Measurements from ENCODE around the gene TMEM82. TPM values are rescaled to one million over a fixed set of nuclear protein-coding genes. Genes with fewer than 3 reads are reported as not detected.
A peak's percentile ranks its signal among the peaks of the same experiment; 100 is the strongest.

Gene TMEM82
- total RNA-seq, 1 experiment from 2014 or later: not detected

GRCh38 chr1:15764269-15764764 is 22.0 kb downstream of the TMEM82 start:
- in situ Hi-C loops (cut with HindIII; ENCODE audit: low pct_unique_long_range_greater_than_20kb, low sequenced_read_pairs): no loop called here
- DNase-seq (ENCODE audit: low read depth): peak; percentile 41

- in situ Hi-C loops (cut with HindIII; ENCODE audit: low pct_unique_long_range_greater_than_20kb, low sequenced_read_pairs): no loop called here
- no peak for DNase-seq (ENCODE audit: low read depth)
Observed at GRCh38 chr1:15764890-15765289, 22.6 kb downstream of the TMEM82 start.

GRCh38 chr1:15765495-15766194 is 23.3 kb downstream of the TMEM82 start:
- in situ Hi-C loops (cut with HindIII; ENCODE audit: low pct_unique_long_range_greater_than_20kb, low sequenced_read_pairs): no loop called here
- peak; percentile 62 for DNase-seq (ENCODE audit: low read depth)

GRCh38 chr1:15767941-15768340 is 25.6 kb downstream of the TMEM82 start:
- DNase-seq (ENCODE audit: low read depth): no peak
- in situ Hi-C loops (cut with HindIII; ENCODE audit: low pct_unique_long_range_greater_than_20kb, low sequenced_read_pairs): no loop called here

- in situ Hi-C loops (cut with HindIII; ENCODE audit: low pct_unique_long_range_greater_than_20kb, low sequenced_read_pairs): no loop called here
- no peak for DNase-seq (ENCODE audit: low read depth)
Observed at GRCh38 chr1:15768388-15768787, 26.1 kb downstream of the TMEM82 start.

GRCh38 chr1:15770313-15770962 is 28.1 kb downstream of the TMEM82 start:
- in situ Hi-C loops (cut with HindIII; ENCODE audit: low pct_unique_long_range_greater_than_20kb, low sequenced_read_pairs): no loop called here
- DNase-seq (ENCODE audit: low read depth): no peak

- in situ Hi-C loops (cut with HindIII; ENCODE audit: low pct_unique_long_range_greater_than_20kb, low sequenced_read_pairs): no loop called here
Observed at GRCh38 chr1:15771836-15772515, 29.7 kb downstream of the TMEM82 start.

GRCh38 chr1:15775706-15776105 is 33.4 kb downstream of the TMEM82 start:
- DNase-seq (ENCODE audit: low read depth): no peak
- in situ Hi-C loops (cut with HindIII; ENCODE audit: low pct_unique_long_range_greater_than_20kb, low sequenced_read_pairs): no loop called here

More at GRCh38 chr1:15771836-15772515, 29.7 kb downstream of the TMEM82 start:
- no peak for DNase-seq (ENCODE audit: low read depth)

GRCh38 chr1:15777909-15778707 is 35.8 kb downstream of the TMEM82 start:
- in situ Hi-C loops (cut with HindIII; ENCODE audit: low pct_unique_long_range_greater_than_20kb, low sequenced_read_pairs): no loop called here
- DNase-seq (ENCODE audit: low read depth): no peak

GRCh38 chr1:15785683-15786082 is 43.4 kb downstream of the TMEM82 start:
- DNase-seq (ENCODE audit: low read depth): no peak
- in situ Hi-C loops (cut with HindIII; ENCODE audit: low pct_unique_long_range_greater_than_20kb, low sequenced_read_pairs): no loop called here

GRCh38 chr1:15786581-15786980 is 44.3 kb downstream of the TMEM82 start:
- no peak for DNase-seq (ENCODE audit: low read depth)
- in situ Hi-C loops (cut with HindIII; ENCODE audit: low pct_unique_long_range_greater_than_20kb, low sequenced_read_pairs): no loop called here

- in situ Hi-C loops (cut with HindIII; ENCODE audit: low pct_unique_long_range_greater_than_20kb, low sequenced_read_pairs): no loop called here
- no peak for DNase-seq (ENCODE audit: low read depth)
Observed at GRCh38 chr1:15788624-15789301, 46.5 kb downstream of the TMEM82 start.

GRCh38 chr1:15796086-15796462 is 53.8 kb downstream of the TMEM82 start:
- in situ Hi-C loops (cut with HindIII; ENCODE audit: low pct_unique_long_range_greater_than_20kb, low sequenced_read_pairs): no loop called here
- DNase-seq (ENCODE audit: low read depth): no peak

Other genes starting within 250 kb of the TMEM82 start
- 31.0 and 36.5 TPM in 2 replicates for gene CASP9, start 218.3 kb upstream of the TMEM82 start, total RNA-seq (2014; rRNA removed; shearing (Covaris generic); ENCODE audit: low replicate concordance)
- 4.5 and 6.8 TPM in 2 replicates for gene DNAJC16, start 215.7 kb upstream of the TMEM82 start, total RNA-seq (2014; rRNA removed; shearing (Covaris generic); ENCODE audit: low replicate concordance)
- gene AGMAT, start 157.4 kb upstream of the TMEM82 start, total RNA-seq (2014; rRNA removed; shearing (Covaris generic); ENCODE audit: low replicate concordance): 0.09 and 0.10 TPM in 2 replicates
- gene DDI2, start 125.0 kb upstream of the TMEM82 start, total RNA-seq (2014; rRNA removed; shearing (Covaris generic); ENCODE audit: low replicate concordance): 0.98 and 4.3 TPM in 2 replicates
- 39.8 and 53.5 TPM in 2 replicates for gene PLEKHM2, start 58.2 kb upstream of the TMEM82 start, total RNA-seq (2014; rRNA removed; shearing (Covaris generic); ENCODE audit: low replicate concordance)
- gene SLC25A34, start 6.2 kb upstream of the TMEM82 start, total RNA-seq (2014; rRNA removed; shearing (Covaris generic); ENCODE audit: low replicate concordance): 0.07 and 1.0 TPM in 2 replicates
- 7.0 and 9.3 TPM in 2 replicates for gene FBLIM1, start 16.3 kb downstream of the TMEM82 start, total RNA-seq (2014; rRNA removed; shearing (Covaris generic); ENCODE audit: low replicate concordance)
- gene UQCRHL, start 65.2 kb downstream of the TMEM82 start, total RNA-seq (2014; rRNA removed; shearing (Covaris generic); ENCODE audit: low replicate concordance): 4.0 and 5.1 TPM in 2 replicates
- 6.9 and 9.3 TPM in 2 replicates for gene SPEN, start 105.2 kb downstream of the TMEM82 start, total RNA-seq (2014; rRNA removed; shearing (Covaris generic); ENCODE audit: low replicate concordance)
- gene ZBTB17, start 233.6 kb downstream of the TMEM82 start, total RNA-seq (2014; rRNA removed; shearing (Covaris generic); ENCODE audit: low replicate concordance): 20.5 and 26.5 TPM in 2 replicates